GM23248 (cell line): ENCODE results near the gene MRPL37. TPM values are rescaled to one million over a fixed set of nuclear protein-coding genes. Genes with fewer than 3 reads are reported as not detected.
A peak's percentile ranks its signal among the peaks of the same experiment; 100 is the strongest.

Experiments used
- DNase-seq: peaks from one replicate; pipeline ENCODE4 v3.0.0-alpha.2; 2015
- H2AFZ ChIP-seq: fragments of 200-600 bp; sonication (generic); 2 replicates; pipeline ENCODE4 v1.6.1; 2016; ENCODE audit warnings: antibody characterized with exemption
- H3F3A ChIP-seq: fragments of 200-600 bp; sonication (generic); 2 replicates; pipeline ENCODE4 v1.6.1; 2016; ENCODE audit warnings: mild to moderate bottlenecking, antibody characterized with exemption, mixed run types; ENCODE audit not compliant: insufficient read depth
- H3K27ac ChIP-seq: fragments of 200-600 bp; sonication (generic); 2 replicates; pipeline ENCODE4 v1.5.1; 2016; ENCODE audit warnings: mild to moderate bottlenecking
- H3K27me3 ChIP-seq: fragments of 200-600 bp; sonication (generic); replicated peaks from 2 replicates; pipeline ENCODE4 v1.6.1; 2016; ENCODE audit warnings: mild to moderate bottlenecking; ENCODE audit not compliant: insufficient read depth
- H3K36me3 ChIP-seq: fragments of 200-600 bp; sonication (generic); 2 replicates; pipeline ENCODE4 v1.6.1; 2016; ENCODE audit warnings: low read depth, mild to moderate bottlenecking
- H3K4me1 ChIP-seq: fragments of 200-600 bp; sonication (generic); 2 replicates; pipeline ENCODE4 v1.6.1; 2016; ENCODE audit warnings: mild to moderate bottlenecking; ENCODE audit not compliant: insufficient read depth
- H3K4me2 ChIP-seq: fragments of 200-600 bp; sonication (generic); one replicate; pipeline ENCODE4 v1.6.1; 2016; ENCODE audit warnings: mild to moderate bottlenecking; ENCODE audit not compliant: unreplicated experiment
- H3K4me3 ChIP-seq: fragments of 200-600 bp; sonication (generic); 2 replicates; pipeline ENCODE4 v1.5.1; 2016; ENCODE audit warnings: mild to moderate bottlenecking
- H3K79me2 ChIP-seq: fragments of 200-600 bp; sonication (generic); 2 replicates; pipeline ENCODE4 v1.6.1; 2016; ENCODE audit warnings: mild to moderate bottlenecking; ENCODE audit not compliant: insufficient read depth
- H3K9ac ChIP-seq: fragments of 200-600 bp; sonication (generic); 2 replicates; pipeline ENCODE4 v1.6.1; 2016; ENCODE audit warnings: mild to moderate bottlenecking
- H3K9me2 ChIP-seq: fragments of 200-600 bp; sonication (generic); 2 replicates; pipeline ENCODE4 v1.6.1; 2016; ENCODE audit warnings: mixed run types, mild to moderate bottlenecking, moderate library complexity; ENCODE audit not compliant: insufficient read depth
- H3K9me3 ChIP-seq: fragments of 200-600 bp; sonication (generic); one replicate; pipeline ENCODE4 v1.6.1; 2017; ENCODE audit warnings: low read depth
- H4K20me1 ChIP-seq: fragments of 200-600 bp; sonication (generic); 2 replicates; pipeline ENCODE4 v1.6.0; 2016; ENCODE audit not compliant: insufficient read depth
- EZH2 ChIP-seq: fragments of 200-600 bp; sonication (generic); IDR thresholded peaks from 2 replicates; pipeline ENCODE4 v1.6.1; 2018; ENCODE audit warnings: antibody characterized with exemption, mild to moderate bottlenecking; ENCODE audit not compliant: insufficient read depth, poor library complexity, severe bottlenecking
- EZH2phosphoT487 ChIP-seq: fragments of 200-600 bp; sonication (generic); IDR thresholded peaks from 2 replicates; pipeline ENCODE4 v1.6.1; 2018; ENCODE audit warnings: antibody characterized with exemption, moderate library complexity, mild to moderate bottlenecking, low read depth; ENCODE audit not compliant: insufficient read depth
- WGBS, 2 experiments: methylation state at CpG; one replicate each; pipeline ENCODE4 v1.1.6; 2015 to 2017; ENCODE audit warnings: low lambda C conversion rate in 2 of 2, low coverage in 1 of 2; ENCODE audit errors: missing lambda C conversion rate in 2 of 2; 5-methylcytosine and 5-hydroxymethylcytosine counted together
- in situ Hi-C: fragments of 300-500 bp; cut with MboI; formaldehyde crosslinking; loops from 2 replicates; pipeline ENCODE4 v1.15.0; 2020
- polyA plus RNA-seq: library from polyadenylated mRNA; unstranded; fragments of >200 nt; fragmentation: Nextera tagmentation; extraction: Ambion mirVana; gene quantifications from 2 replicates; pipeline ENCODE4 v1.2.1, GENCODE V29; 2016
- total RNA-seq: library from RNA; depleted of rRNA; stranded (reverse); fragments of >200 nt; shearing (Covaris generic); gene quantifications from 2 replicates; pipeline ENCODE4 v1.2.3, GENCODE V29; 2014

MRPL37 gene
- total and polyA plus RNA-seq, 2 experiments from 2014 or later: 91.3 to 113 TPM

GRCh38 chr1:54186056-54186455 lies 13.9 kb upstream of the MRPL37 start:
- in situ Hi-C loops: no loop called here
- H3K27me3 ChIP-seq: no peaks in the 10 kb centered on the region
- no peaks in the 10 kb centered on the region for H3K9me2 ChIP-seq
- H3K9me3 ChIP-seq: no peaks in the 10 kb centered on the region
- H3K4me1 ChIP-seq: no peaks in the 10 kb centered on the region
- H2AFZ ChIP-seq: no peak overlapping the region
- no peak for DNase-seq
- H3F3A ChIP-seq: no peaks in the 10 kb centered on the region
- no peaks in the 10 kb centered on the region for H3K79me2 ChIP-seq
- no peaks in the 10 kb centered on the region for H4K20me1 ChIP-seq
- TF ChIP-seq EZH2 (no peak), EZH2phosphoT487 (no peak)
- no peaks in the 10 kb centered on the region for H3K36me3 ChIP-seq
- H3K27ac ChIP-seq: no peak overlapping the region
- 95 to 96% methylated on average over 3 of the region's 3 CpGs for WGBS, 2 experiments
- H3K4me2 ChIP-seq: no peak overlapping the region
- no peak overlapping the region for H3K4me3 ChIP-seq
- no peak overlapping the region for H3K9ac ChIP-seq

GRCh38 chr1:54188291-54188690 lies 11.7 kb upstream of the MRPL37 start:
- no peak overlapping the region for H3K4me3 ChIP-seq

DNA sequence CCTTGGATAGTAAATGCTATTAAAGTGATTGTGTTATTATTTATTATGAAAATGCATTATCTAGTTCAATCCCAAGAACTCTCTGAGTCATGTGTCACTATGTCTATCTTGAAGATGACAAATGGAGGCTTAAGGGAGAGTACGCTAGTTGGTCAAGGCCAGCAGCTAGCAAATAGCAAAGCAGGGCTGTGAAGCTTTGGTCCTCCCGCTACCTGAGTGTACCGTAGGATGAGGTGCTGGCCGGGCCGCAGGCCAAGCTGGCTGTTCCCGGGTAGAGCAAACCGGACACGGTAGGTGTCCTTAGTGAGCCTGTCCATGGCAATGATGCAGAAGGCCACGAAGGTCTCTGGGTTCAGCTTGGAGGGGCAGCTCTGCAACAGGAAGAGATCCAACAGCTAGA lies 9.4 kb upstream of the MRPL37 start:
- TF ChIP-seq EZH2phosphoT487 (no peak), EZH2 (no peak)
- Histone ChIP-seq H3K27me3 (no peaks in the 10 kb centered on the region), H3K9me2 (no peaks in the 10 kb centered on the region), H4K20me1 (no peaks in the 10 kb centered on the region), H3K79me2 (no peaks in the 10 kb centered on the region), H2AFZ (no peak overlapping the region), H3F3A (no peaks in the 10 kb centered on the region), H3K4me2 (no peak overlapping the region), H3K9ac (no peak overlapping the region), H3K36me3 (no peaks in the 10 kb centered on the region), H3K27ac (no peak overlapping the region), H3K4me1 (no peaks in the 10 kb centered on the region), H3K9me3 (no peaks in the 10 kb centered on the region), H3K4me3 (no peak overlapping the region)
- no peak for DNase-seq
- 83 to 86% methylated on average over 9 of the region's 9 CpGs for WGBS, 2 experiments
- in situ Hi-C loops: no loop called here

More at GRCh38 chr1:54188291-54188690, 11.7 kb upstream of the MRPL37 start:
- no peak overlapping the region for H3K27ac ChIP-seq
- WGBS, 2 experiments: 96 to 100% methylated on average over 1 of the region's 1 CpG
- in situ Hi-C loops: no loop called here
- H3F3A ChIP-seq: no peaks in the 10 kb centered on the region
- no peaks in the 10 kb centered on the region for H4K20me1 ChIP-seq
- H3K79me2 ChIP-seq: no peaks in the 10 kb centered on the region
- no peak overlapping the region for H2AFZ ChIP-seq
- H3K36me3 ChIP-seq: no peaks in the 10 kb centered on the region
- H3K4me2 ChIP-seq: no peak overlapping the region
- TF ChIP-seq EZH2: no peak
- TF ChIP-seq EZH2phosphoT487: no peak
- no peaks in the 10 kb centered on the region for H3K9me2 ChIP-seq
- H3K4me1 ChIP-seq: no peaks in the 10 kb centered on the region
- no peaks in the 10 kb centered on the region for H3K27me3 ChIP-seq
- H3K9me3 ChIP-seq: no peaks in the 10 kb centered on the region
- no peak overlapping the region for H3K9ac ChIP-seq
- DNase-seq: peak; percentile 10

- H3K4me3 ChIP-seq: no peak overlapping the region
- no peaks in the 10 kb centered on the region for H3K27me3 ChIP-seq
- H3K9me3 ChIP-seq: no peaks in the 10 kb centered on the region
- TF ChIP-seq EZH2: no peak
- TF ChIP-seq EZH2phosphoT487: no peak
- H3K36me3 ChIP-seq: no peaks in the 10 kb centered on the region
- H3K4me1 ChIP-seq: no peaks in the 10 kb centered on the region
- in situ Hi-C loops: no loop called here
- H3K79me2 ChIP-seq: no peaks in the 10 kb centered on the region
- no peak overlapping the region for H2AFZ ChIP-seq
- WGBS, 2 experiments: 100% methylated on average over 1 of the region's 1 CpG
- no peaks in the 10 kb centered on the region for H3K9me2 ChIP-seq
- H3K9ac ChIP-seq: no peak overlapping the region
- no peak for DNase-seq
- H3F3A ChIP-seq: no peaks in the 10 kb centered on the region
- no peak overlapping the region for H3K27ac ChIP-seq
- no peaks in the 10 kb centered on the region for H4K20me1 ChIP-seq
- no peak overlapping the region for H3K4me2 ChIP-seq
These were observed 8.4 kb upstream of the MRPL37 start for GRCh38 chr1:54191525-54191924.

GRCh38 chr1:54193453-54193852 lies 6.5 kb upstream of the MRPL37 start:
- Histone ChIP-seq H2AFZ (no peak overlapping the region), H3K9me3 (no peaks in the 10 kb centered on the region), H3K4me1 (no peaks in the 10 kb centered on the region), H3K79me2 (no peaks in the 10 kb centered on the region), H3K9ac (no peak overlapping the region), H3K9me2 (no peaks in the 10 kb centered on the region), H3K36me3 (no peaks in the 10 kb centered on the region), H3K4me2 (no peak overlapping the region), H3K4me3 (no peak overlapping the region), H4K20me1 (no peaks in the 10 kb centered on the region), H3F3A (no peaks in the 10 kb centered on the region), H3K27me3 (no peaks in the 10 kb centered on the region), H3K27ac (no peak overlapping the region)
- no peak for DNase-seq
- TF ChIP-seq EZH2phosphoT487 (no peak), EZH2 (no peak)
- in situ Hi-C loops: no loop called here
- WGBS, 2 experiments: 84 to 86% methylated on average over 5 of the region's 5 CpGs
